ENCODE measurements around the gene STX3.
A peak's percentile ranks its signal among the peaks of the same experiment; 100 is the strongest.

Gene STX3

DNA sequence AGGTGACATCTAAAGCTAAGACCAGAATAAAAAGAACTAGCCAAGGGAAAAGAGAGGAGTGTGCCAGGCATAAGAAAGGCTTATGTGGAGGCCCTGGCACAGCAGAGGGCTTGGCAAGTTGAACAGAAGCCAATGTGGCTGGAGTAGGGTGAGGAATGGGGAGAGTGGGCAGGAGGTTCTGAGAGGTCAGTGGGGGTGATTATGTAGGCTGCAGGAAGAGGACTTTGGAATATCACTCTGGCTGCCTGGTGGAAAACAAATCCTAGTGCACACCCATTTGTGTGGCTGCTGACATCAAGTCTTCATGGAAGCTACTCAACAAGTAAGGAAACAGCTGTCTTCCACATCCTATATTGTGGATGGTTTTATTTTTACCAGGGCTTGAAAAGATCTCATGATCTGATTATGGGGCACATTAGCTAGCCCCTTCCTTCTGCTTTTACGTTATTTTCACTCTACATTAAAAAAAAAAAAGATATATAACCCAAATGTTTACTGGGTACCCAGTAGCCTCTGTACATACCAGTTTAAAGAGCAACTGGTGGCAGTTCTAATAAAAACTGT lies 52.0 kb downstream of the STX3 start:
- TF ChIP-seq, protein P1, sequence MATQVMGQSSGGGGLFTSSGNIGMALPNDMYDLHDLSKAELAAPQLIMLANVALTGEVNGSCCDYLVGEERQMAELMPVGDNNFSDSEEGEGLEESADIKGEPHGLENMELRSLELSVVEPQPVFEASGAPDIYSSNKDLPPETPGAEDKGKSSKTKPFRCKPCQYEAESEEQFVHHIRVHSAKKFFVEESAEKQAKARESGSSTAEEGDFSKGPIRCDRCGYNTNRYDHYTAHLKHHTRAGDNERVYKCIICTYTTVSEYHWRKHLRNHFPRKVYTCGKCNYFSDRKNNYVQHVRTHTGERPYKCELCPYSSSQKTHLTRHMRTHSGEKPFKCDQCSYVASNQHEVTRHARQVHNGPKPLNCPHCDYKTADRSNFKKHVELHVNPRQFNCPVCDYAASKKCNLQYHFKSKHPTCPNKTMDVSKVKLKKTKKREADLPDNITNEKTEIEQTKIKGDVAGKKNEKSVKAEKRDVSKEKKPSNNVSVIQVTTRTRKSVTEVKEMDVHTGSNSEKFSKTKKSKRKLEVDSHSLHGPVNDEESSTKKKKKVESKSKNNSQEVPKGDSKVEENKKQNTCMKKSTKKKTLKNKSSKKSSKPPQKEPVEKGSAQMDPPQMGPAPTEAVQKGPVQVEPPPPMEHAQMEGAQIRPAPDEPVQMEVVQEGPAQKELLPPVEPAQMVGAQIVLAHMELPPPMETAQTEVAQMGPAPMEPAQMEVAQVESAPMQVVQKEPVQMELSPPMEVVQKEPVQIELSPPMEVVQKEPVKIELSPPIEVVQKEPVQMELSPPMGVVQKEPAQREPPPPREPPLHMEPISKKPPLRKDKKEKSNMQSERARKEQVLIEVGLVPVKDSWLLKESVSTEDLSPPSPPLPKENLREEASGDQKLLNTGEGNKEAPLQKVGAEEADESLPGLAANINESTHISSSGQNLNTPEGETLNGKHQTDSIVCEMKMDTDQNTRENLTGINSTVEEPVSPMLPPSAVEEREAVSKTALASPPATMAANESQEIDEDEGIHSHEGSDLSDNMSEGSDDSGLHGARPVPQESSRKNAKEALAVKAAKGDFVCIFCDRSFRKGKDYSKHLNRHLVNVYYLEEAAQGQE (IDR thresholded peaks at IDR 0.05; ENCODE audit: insufficient replicate concordance, low read depth), result no peak
- TF ChIP-seq SPI1 (IDR thresholded peaks at IDR 0.05; ENCODE audit: borderline replicate concordance, low read depth) (no peak), GABPA (IDR thresholded peaks at IDR 0.05; ENCODE audit: low read depth) (no peak), POLR2AphosphoS5 (IDR thresholded peaks at IDR 0.05; ENCODE audit: low read depth) (no peak)
- TF ChIP-seq, protein P2, sequence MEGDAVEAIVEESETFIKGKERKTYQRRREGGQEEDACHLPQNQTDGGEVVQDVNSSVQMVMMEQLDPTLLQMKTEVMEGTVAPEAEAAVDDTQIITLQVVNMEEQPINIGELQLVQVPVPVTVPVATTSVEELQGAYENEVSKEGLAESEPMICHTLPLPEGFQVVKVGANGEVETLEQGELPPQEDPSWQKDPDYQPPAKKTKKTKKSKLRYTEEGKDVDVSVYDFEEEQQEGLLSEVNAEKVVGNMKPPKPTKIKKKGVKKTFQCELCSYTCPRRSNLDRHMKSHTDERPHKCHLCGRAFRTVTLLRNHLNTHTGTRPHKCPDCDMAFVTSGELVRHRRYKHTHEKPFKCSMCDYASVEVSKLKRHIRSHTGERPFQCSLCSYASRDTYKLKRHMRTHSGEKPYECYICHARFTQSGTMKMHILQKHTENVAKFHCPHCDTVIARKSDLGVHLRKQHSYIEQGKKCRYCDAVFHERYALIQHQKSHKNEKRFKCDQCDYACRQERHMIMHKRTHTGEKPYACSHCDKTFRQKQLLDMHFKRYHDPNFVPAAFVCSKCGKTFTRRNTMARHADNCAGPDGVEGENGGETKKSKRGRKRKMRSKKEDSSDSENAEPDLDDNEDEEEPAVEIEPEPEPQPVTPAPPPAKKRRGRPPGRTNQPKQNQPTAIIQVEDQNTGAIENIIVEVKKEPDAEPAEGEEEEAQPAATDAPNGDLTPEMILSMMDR (IDR thresholded peaks at IDR 0.05; ENCODE audit: insufficient read depth, low read length), result no peak
- DNase-seq (ENCODE audit: low read depth in 1 of 2, low spot score in 1 of 2), result no peak
- H3K27ac ChIP-seq (replicated peaks), result no peak overlapping the region
- no peak overlapping the region for H3K4me3 ChIP-seq (replicated peaks; ENCODE audit: insufficient read depth, low read length)
- H3K27me3 ChIP-seq (ENCODE audit: insufficient read depth, poor library complexity, severe bottlenecking), result no peaks in the 10 kb centered on the region

DNA sequence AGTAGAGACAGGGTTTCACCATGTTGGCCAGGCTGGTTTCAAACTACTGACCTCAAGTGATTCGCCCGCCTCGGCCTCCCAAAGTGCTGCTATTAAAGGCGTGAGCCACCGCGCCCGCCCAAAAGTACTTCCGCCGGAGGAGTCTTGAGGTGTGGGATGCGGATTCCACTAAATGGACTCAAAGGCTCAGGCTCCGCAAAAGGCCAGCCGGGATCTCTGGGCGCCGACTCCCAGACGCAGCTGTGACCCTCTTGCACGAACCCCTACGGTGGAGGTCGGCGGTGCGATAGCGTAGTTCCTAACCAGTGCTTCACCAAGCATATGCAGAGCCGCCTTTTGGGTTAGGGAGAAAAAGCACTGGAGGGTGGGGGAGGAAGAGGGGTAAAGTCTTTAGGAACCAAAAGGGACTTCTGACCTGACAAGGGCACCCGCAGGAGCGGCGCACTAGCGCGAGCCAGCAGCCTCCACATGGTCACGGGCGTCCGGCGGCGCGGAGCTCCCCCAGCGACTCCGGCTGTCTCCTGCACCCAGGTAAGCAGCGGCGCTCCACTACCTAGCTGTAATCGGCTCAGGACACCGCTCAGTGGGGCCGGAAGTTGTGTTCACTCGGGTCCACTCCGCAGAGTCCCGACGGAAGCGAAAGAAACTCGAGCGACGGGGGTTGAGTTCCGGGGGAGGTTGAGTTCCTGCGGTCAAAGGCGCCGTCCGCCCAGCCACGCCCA lies 55.2 kb downstream of the STX3 start, which contains the start of gene MRPL16:
Gene MRPL16, minus strand, starts transcription at position 590 of the 722 bp plus-strand sequence. Its CDS starts 120 bp downstream, at position 470.
- DNase-seq (ENCODE audit: low read depth in 1 of 2, low spot score in 1 of 2), result peak; percentile 90 to 93
- Histone ChIP-seq H3K27ac (replicated peaks) (peak within 1 kb of the TSS; percentile 83), H3K27me3 (ENCODE audit: insufficient read depth, poor library complexity, severe bottlenecking) (no peaks in the 10 kb centered on the region), H3K4me3 (replicated peaks; ENCODE audit: insufficient read depth, low read length) (peak within 1 kb of the TSS; percentile 95)
- peak; percentile 100 for TF ChIP-seq GABPA (IDR thresholded peaks at IDR 0.05; ENCODE audit: low read depth)
- no peak for TF ChIP-seq SPI1 (IDR thresholded peaks at IDR 0.05; ENCODE audit: borderline replicate concordance, low read depth)
- TF ChIP-seq, protein P2 (IDR thresholded peaks at IDR 0.05; ENCODE audit: insufficient read depth, low read length), result no peak
- TF ChIP-seq POLR2AphosphoS5 (IDR thresholded peaks at IDR 0.05; ENCODE audit: low read depth), result peak; percentile 79
- TF ChIP-seq, protein P1 (IDR thresholded peaks at IDR 0.05; ENCODE audit: insufficient replicate concordance, low read depth), result peak; percentile 73

DNA sequence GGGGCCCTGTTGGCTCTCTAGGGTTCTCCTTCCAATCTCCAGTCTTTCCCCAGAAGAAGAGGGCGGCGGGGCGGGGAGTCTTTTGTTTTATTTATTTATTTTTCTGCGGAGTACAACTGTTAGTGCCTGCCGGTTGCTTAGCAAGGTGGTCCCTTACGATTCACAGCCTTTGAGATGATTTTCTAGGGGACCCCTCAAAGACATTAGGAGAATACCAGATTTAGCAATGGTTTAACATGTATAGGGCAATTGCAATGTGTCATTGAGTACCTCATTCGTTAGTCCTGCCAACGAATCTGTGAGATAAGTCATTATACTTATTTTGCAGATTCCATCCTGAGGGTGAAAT lies 55.7 kb downstream of the STX3 start:
- Histone ChIP-seq H3K27ac (replicated peaks) (peak overlapping the region; percentile 83), H3K27me3 (ENCODE audit: insufficient read depth, poor library complexity, severe bottlenecking) (no peaks in the 10 kb centered on the region), H3K4me3 (replicated peaks; ENCODE audit: insufficient read depth, low read length) (peak overlapping the region; percentile 95)
- TF ChIP-seq GABPA (IDR thresholded peaks at IDR 0.05; ENCODE audit: low read depth), result no peak
- TF ChIP-seq, protein P1 (IDR thresholded peaks at IDR 0.05; ENCODE audit: insufficient replicate concordance, low read depth), result no peak
- no peak for TF ChIP-seq POLR2AphosphoS5 (IDR thresholded peaks at IDR 0.05; ENCODE audit: low read depth)
- no peak for TF ChIP-seq SPI1 (IDR thresholded peaks at IDR 0.05; ENCODE audit: borderline replicate concordance, low read depth)
- TF ChIP-seq, protein P2 (IDR thresholded peaks at IDR 0.05; ENCODE audit: insufficient read depth, low read length), result no peak
- DNase-seq (ENCODE audit: low read depth in 1 of 2, low spot score in 1 of 2), result no peak

Data from HL-60 (cell line).